Gastrocnemius medialis (tissue), 4 donors: ENCODE measurements around the gene AIG1. TPM values are rescaled to one million over a fixed set of nuclear protein-coding genes. Genes with fewer than 3 reads are reported as not detected.

Source experiments
- ATAC-seq, 2 donors: fragments of 150-250 bp; one replicate each; pipeline ENCODE4 v1.9.1; 2016
- DNase-seq, 2 donors: peaks; one replicate each; pipeline ENCODE4 v3.0.0-alpha.2; 2019
- H3K27ac ChIP-seq, 4 donors: fragments of 200-600 bp; sonication (generic); 1 replicate in 1 of 4; 2 replicates in 3 of 4; pipeline ENCODE4 v1.5.1; 2016 to 2018; ENCODE audit warnings: mild to moderate bottlenecking in 2 of 4, moderate library complexity in 1 of 4
- H3K27me3 ChIP-seq, 3 donors: fragments of 200-600 bp; sonication (generic) in 2 of 3; 1 replicate in 1 of 3; 2 replicates in 2 of 3; pipeline versions ENCODE4 v1.5.1 to v1.6.0; 2016 to 2019; ENCODE audit warnings: mild to moderate bottlenecking in 1 of 3, moderate library complexity in 1 of 3
- H3K36me3 ChIP-seq, 2 donors: fragments of 200-600 bp; sonication (generic) in 1 of 2; one replicate each; pipeline ENCODE4 v1.5.1; 2017 to 2018
- H3K4me1 ChIP-seq, 2 donors: fragments of 200-600 bp; sonication (generic) in 1 of 2; one replicate each; pipeline ENCODE4 v1.5.1; 2016 to 2017; ENCODE audit warnings: mild to moderate bottlenecking in 2 of 2
- H3K4me3 ChIP-seq, 4 donors: fragments of 200-600 bp; sonication (generic) in 3 of 4; 1 replicate in 1 of 4; 2 replicates in 3 of 4; pipeline ENCODE4 v1.5.1; 2016 to 2019; ENCODE audit warnings: mild to moderate bottlenecking in 2 of 4
- H3K9me3 ChIP-seq, 3 donors: fragments of 200-600 bp; sonication (generic) in 2 of 3; 1 replicate in 1 of 3; 2 replicates in 2 of 3; pipeline ENCODE4 v1.5.1; 2016 to 2019
- CTCF ChIP-seq, 5 experiments: fragments of 450-650 bp in 3 of 5; fragments of 200-600 bp in 2 of 5; sonication (generic) in 2 of 5; IDR thresholded peaks in 4 of 5; conservative IDR thresholded peaks in 1 of 5; 1 replicate in 4 of 5; 2 replicates in 1 of 5; pipeline ENCODE4 v1.5.1; 2016 to 2019; ENCODE audit warnings: antibody characterized with exemption in 5 of 5, mild to moderate bottlenecking in 3 of 5, moderate library complexity in 3 of 5
- POLR2A ChIP-seq, 2 donors: fragments of 450-650 bp; IDR thresholded peaks; one replicate each; pipeline ENCODE4 v1.6.1; 2017; ENCODE audit warnings: antibody characterized with exemption in 2 of 2, mild to moderate bottlenecking in 2 of 2, moderate library complexity in 2 of 2
- in situ Hi-C, 4 donors: fragments of 200-750 bp; cut with MboI; loops; one replicate each; pipeline versions ENCODE4 v1.15.0 to v1.8.0; 2017; ENCODE audit warnings: low sequenced_read_pairs in 4 of 4
- intact Hi-C: fragments of 100-400 bp; cut with DNase I; formaldehyde crosslinking; loops from one replicate; pipeline ENCODE4 v1.15.1; 2023; ENCODE audit warnings: low total_unique reads
- total RNA-seq, 4 donors: library from RNA; depleted of rRNA; stranded (reverse); fragments of >200 nt; gene quantifications; one replicate each; pipeline versions ENCODE4 v1.1.0 to v1.2.3, GENCODE V29; 2016

The AIG1 gene
- total RNA-seq, 4 donors from 2014 or later: 5.3 to 10.3 (median 5.7) TPM

- no peaks in the 10 kb centered on the region for H3K9me3 ChIP-seq
- ATAC-seq (no peak), DNase-seq (no peak)
- peaks cover 0 to 6% of the 10 kb centered on the region in 2 donors for H3K4me1 ChIP-seq
- no peak overlapping the region for H3K27ac ChIP-seq
- H3K36me3 ChIP-seq: no peaks in the 10 kb centered on the region
- H3K4me3 ChIP-seq: no peak overlapping the region
- intact Hi-C loops (no loop called here), in situ Hi-C loops (no loop called here)
- H3K27me3 ChIP-seq: no peaks in the 10 kb centered on the region
- no peak for TF ChIP-seq CTCF (IDR thresholded peaks at IDR 0.05 in 4 of 5, conservative IDR thresholded peaks at IDR 0.05 in 1 of 5)
- no peak for TF ChIP-seq POLR2A (IDR thresholded peaks at IDR 0.05)
Measured at GRCh38 chr6:143193571-143194094, 132.9 kb downstream of the AIG1 start.

- DNase-seq (no peak), ATAC-seq (no peak)
- intact Hi-C loops (no loop called here), in situ Hi-C loops (no loop called here)
- no peak overlapping the region for H3K4me3 ChIP-seq
- H3K27ac ChIP-seq: no peak overlapping the region
- no peaks in the 10 kb centered on the region for H3K27me3 ChIP-seq
- peaks cover 0 to 6% of the 10 kb centered on the region in 2 donors for H3K4me1 ChIP-seq
- no peaks in the 10 kb centered on the region for H3K9me3 ChIP-seq
- no peaks in the 10 kb centered on the region for H3K36me3 ChIP-seq
- TF ChIP-seq POLR2A (IDR thresholded peaks at IDR 0.05) (no peak), CTCF (IDR thresholded peaks at IDR 0.05 in 4 of 5, conservative IDR thresholded peaks at IDR 0.05 in 1 of 5) (no peak)
Measured at GRCh38 chr6:143194095-143194589, 133.5 kb downstream of the AIG1 start.

- in situ Hi-C loops: no loop called here
- no peak for DNase-seq
- Histone ChIP-seq H3K27me3 (no peaks in the 10 kb centered on the region), H3K4me1 (peaks cover 0 to 6% of the 10 kb centered on the region in 2 donors), H3K9me3 (no peaks in the 10 kb centered on the region), H3K4me3 (no peak overlapping the region), H3K36me3 (no peaks in the 10 kb centered on the region), H3K27ac (no peak overlapping the region)
- ATAC-seq: no peak
- TF ChIP-seq CTCF (IDR thresholded peaks at IDR 0.05 in 4 of 5, conservative IDR thresholded peaks at IDR 0.05 in 1 of 5): no peak
- TF ChIP-seq POLR2A (IDR thresholded peaks at IDR 0.05): no peak
- intact Hi-C loops: no loop called here
Measured at GRCh38 chr6:143195349-143195845, 134.7 kb downstream of the AIG1 start.

GRCh38 chr6:143196525-143197225, 136.0 kb downstream of the AIG1 start:
- Histone ChIP-seq H3K27ac (no peak overlapping the region), H3K4me1 (peaks cover 0 to 6% of the 10 kb centered on the region in 2 donors), H3K36me3 (no peaks in the 10 kb centered on the region), H3K9me3 (no peaks in the 10 kb centered on the region), H3K27me3 (no peaks in the 10 kb centered on the region), H3K4me3 (no peak overlapping the region)
- ATAC-seq (no peak), DNase-seq (no peak)
- intact Hi-C loops (no loop called here), in situ Hi-C loops (no loop called here)
- no peak for TF ChIP-seq POLR2A (IDR thresholded peaks at IDR 0.05)
- no peak for TF ChIP-seq CTCF (IDR thresholded peaks at IDR 0.05 in 4 of 5, conservative IDR thresholded peaks at IDR 0.05 in 1 of 5)
